Dedifferentiated amniotic fluid mesenchymal stem cell (primary cell): ENCODE data around the gene VAV1.
"Not testable (repeated sequence)": the region's sequence is repeated elsewhere in the genome, so short reads cannot be mapped to it uniquely, and the experiment has no call there.

ENCODE experiments used
- DNase-seq: peaks from one replicate; pipeline ENCODE4 v3.0.0-alpha.2; 2016; ENCODE audit errors: extremely low spot score

The VAV1 gene

DNA sequence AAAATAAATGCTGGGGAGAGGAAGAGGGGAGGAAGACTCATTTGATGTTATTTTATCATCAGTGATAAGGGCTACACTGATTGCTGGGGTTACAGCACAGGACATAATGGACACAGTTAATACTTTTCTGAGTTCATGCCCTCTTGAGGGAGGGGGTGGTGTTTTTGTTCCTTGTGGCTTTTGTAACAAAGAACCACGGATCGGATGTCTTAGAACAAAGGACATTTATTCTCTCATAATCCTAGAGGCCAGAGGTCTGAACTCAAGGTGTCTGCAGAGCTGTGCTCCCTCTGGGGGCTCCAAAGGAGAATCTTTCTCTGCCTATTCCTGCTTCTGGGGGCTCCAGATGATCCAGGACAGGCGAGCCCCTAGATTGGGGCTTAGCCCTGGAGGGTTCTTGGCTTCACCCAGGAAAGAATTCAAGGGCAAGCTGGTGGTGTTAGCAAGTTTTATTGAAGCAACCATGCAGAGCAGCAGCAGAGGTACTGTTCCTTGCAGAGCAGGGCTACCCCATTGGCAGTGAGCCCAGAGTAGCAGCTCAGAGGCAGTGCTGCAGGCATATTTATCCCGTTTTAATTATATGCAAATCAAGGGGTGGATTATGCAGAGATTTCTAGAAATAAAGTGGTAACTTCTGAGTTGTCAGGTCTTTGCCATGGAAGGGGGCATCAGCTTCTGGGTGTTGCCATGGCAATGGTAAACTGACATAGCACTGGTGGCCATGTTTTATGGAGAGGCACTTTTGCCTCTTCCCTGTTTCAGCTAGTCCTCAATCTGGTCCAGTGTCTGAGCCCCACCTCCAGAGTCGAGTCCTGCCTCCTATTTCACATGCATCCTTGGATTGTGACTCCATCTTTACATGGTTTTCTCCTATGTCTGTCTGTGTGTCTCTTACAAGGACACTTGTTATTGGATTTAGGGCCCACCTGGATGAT lies 18.0 kb downstream of the VAV1 start:
- DNase-seq: no peak

DNA sequence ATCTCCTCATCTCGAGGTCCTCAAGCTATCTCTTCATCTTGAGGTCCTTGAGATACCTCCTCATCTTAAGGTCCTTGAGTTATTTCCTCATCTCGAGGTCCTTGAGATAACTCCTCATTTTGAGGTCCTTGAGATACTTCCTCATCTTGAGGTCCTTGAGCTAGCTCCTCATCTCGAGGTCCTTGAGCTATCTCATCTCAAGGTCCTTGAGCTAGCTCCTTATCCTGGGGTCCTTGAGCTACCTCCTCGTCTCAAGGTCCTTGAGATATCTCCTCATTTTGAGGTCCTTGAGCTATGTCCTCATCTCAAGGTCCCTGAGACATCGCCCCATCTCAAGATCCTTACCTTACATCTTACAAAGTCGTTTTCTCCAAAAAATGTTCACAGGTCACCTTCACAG lies 18.7 kb downstream of the VAV1 start:
- no peak for DNase-seq

DNA sequence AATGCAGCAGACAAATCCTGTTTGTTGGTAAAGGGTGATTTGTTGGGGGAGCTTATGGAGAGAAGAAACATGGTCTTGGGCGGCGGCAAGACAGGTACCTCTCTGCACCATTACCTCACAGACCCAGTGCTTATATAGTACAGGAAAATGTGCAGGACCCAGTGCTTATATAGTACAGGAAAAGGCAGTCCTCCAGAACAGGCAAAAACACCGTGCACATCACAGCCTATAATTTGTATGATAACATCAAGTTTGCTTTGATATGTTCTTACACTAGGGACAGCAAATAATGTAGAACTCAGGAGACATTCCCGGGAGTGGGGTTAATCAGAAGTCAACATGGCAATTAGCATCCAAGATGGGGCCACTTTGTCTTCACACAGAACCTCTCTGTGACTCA lies 20.9 kb downstream of the VAV1 start:
- no peak for DNase-seq

DNA sequence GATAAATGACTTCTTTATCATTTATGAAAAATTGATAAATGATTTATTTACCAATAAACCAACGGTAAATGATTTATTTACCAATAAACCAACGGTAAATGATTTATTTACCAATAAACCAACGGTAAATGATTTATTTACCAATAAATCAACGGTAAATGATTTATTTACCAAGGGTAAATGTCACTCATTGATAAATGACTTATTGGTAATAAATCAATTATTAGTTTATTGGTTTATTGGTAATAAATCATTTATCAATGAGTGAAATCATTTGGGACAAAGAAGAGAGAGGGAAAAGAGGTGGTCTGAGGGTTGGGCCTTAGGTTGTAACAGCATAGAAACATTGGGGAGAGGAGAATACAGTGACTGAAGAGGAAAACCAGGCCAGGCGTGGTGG lies 21.5 kb downstream of the VAV1 start:
- DNase-seq: no peak

DNA sequence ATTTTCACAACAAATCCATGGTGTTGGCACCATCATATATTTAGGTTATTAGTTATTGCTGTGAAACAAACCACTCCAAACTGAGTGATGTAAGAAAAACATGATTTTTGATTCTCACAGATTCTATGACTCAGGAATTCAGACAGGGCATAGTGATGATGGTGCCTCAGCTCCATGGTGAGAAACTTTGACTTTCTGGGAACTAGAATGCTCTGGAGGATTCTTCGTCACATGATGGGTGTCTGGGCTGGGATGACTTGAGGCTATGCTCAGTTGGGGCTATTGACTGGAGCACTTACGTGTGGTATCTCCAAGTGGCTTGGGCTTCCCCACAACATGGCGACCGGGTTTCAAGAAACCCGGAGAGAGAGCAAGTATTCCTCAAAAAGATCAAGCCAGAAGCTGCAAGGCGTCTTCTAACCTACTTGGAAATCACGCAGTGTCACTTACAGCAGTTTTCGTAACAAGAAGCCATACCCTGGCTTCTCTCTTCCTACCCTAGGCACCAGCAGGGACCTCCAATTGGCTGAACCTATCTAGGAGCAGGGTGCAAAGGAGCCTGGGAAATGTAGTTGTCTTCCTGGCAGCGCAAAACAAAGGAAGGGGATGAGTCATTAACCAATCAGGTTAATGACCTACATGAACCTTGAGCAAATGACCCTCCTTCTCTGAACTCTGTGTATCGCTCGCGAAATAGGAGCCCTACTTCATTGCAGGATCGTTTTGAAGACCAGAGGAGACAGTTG lies 22.4 kb downstream of the VAV1 start:
- no peak for DNase-seq

DNA sequence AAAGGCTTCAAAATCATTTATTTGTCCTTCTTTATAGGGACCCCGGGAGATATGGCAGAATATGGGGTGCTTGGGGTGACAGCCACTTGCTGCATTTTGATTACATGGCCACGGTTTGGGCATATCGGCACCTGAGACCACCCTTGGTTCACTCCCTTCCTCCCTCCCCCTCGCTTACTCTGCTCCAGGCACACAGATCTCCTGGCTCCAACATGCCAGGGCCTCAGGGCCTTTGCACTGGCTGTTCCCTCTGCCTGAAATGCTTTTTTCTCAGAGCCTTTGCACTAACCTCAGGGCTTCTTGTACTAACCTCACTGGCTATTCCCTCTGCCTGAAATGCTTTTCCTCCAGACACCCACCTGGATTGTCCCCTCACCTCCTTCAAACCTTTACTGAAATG lies 23.8 kb downstream of the VAV1 start:
- DNase-seq: no peak

DNA sequence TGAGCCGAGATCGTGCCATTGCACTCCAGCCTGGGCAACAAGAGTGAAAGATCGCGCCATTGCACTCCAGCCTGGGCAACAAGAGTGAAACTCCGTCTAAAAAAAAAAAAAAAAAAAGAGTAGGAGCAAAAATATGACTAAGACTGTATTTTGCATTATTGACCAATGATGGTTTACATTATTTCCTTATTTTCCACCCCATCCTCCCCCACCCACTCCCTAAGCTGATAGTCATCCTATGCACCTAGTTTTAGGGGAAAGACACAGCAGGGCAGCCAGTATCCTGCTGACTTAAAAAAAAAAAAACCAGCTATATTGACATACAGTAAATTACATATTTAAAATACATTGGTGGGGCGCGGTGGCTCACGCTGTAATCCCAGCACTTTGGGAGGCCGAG lies 25.1 kb downstream of the VAV1 start:
- no peak for DNase-seq

DNA sequence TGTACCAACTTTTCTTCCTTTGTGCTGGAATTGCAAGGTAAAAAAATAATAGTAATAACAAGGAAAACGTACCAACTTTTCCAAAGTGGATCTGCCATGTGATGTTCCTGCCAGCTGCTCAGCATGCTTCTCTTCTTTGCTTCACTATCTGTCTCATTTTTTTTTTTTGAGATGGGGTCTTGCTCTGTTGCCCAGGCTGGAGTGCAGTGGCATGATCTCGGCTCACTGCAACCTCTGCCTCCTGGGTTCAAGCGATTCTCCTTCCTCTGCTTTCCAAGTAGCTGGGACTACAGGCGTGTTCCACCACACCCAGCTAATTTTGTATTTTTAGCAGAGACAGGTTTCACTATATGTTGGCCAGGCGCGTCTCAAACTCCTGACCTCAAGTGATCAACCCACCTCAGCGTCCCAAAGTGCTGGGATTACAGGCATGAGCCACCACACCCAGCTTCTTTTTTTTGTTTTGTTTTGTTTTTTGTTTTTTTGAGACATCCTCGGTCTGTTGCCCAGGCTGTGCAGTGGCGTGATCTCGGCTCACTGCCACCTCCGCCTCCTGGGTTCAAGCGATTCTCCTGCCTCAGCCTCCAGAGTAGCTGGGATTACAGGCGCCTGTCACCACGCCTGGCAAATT lies 27.8 kb downstream of the VAV1 start:
- not testable (repeated sequence) for DNase-seq

DNA sequence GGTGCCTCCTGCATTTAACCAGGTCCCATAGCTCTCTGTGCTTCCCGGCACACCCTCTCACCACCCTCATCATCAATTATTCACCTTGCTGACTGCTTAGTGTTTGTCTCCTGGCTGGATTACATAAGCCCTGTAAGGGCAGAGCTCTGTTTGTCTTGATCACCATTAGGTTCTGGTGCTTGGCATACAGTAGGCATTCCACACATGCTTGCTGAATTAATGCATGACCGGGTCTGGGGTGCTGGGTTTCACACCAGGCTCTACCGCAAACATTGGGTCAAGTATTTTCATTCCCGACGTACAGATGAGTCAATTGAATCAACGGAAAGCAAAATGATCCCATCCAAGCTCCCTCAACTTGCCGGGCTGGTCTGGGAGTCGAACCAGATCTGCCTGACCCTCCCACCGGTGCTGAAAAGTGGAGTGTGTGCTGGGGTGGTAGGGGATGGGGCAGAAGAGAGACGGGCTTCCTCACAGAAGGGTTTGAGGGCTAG lies 28.5 kb downstream of the VAV1 start:
- no peak for DNase-seq

DNA sequence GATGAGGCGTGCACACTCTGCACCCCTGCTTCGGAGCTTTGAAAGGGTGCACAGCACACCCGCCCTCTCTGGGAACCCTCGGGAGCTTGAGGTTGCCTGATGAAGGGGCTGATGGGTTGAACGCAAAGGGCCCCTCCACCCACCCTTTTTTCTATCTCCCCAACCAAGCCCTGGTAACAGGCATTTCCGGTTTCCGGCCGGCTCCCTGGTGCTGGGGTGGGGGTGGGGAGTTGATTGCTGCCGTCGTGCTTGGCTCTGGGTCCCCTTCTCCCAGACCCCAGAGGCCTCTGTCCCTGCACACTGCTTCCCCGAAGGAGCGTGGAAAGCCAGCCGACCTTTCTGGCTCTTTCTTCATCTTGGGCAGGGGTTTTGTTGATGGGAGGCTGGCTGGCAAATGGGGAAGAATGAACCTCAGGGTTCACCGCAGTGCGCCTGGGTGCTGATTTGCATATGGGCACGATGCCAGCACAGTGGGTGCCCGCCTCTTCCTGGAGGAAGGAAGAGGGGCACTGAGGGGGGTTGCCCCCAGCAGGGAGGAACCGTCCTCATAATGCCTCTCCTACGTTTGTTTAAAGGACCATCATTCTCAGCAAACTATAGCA lies 29.1 kb downstream of the VAV1 start:
- DNase-seq: no peak

DNA sequence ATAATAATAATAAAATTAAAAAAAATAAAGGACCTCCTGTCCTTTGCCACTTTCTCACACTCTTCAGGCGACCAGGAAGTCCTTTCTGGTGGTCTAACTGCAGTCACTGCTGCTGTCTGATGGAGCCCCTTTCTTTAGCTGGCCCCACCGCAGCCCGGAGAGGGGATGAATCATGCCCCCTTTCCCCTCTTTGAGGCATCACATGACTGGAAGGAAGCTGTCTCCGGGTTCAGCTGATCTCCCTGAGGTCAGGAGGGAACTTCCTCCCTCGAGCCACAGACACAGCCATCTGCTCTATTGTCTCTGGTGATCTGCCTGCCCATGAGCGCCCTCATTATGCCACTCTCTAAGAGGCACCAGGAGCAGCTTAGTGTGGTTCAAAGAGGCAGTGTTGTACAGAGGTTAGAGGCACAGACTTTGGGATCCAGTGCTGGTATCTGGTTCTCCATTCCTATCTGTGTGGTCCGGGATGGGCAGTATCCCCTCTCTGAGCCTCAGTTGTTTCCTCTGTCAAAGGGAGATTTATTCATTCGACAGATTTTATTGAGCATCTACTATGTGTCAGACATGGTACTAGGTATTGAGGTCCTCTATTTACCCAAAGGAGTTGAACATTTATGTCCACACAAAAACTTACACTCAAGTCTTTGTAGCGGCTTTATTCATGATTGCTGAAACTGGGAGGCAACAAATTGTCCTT lies 30.0 kb downstream of the VAV1 start:
- DNase-seq: no peak

DNA sequence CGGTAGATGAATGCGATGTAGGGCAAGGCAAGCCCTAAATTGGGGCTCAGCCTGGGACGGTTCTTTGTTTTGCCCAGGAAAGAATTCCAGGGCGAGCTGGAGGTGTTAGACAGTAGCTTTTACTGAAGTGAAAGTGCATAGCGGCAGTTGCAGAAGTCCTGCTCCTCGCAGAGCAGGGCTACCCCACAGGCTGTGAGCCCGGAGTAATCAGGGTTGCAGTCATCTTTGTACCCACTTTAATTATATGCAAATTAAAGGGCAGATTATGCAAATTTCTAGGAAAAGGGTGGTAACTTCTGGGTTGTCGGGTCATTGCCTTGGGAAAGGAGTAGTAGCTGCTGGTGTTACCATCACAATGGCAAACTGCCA lies 30.5 kb downstream of the VAV1 start:
- no peak for DNase-seq

DNA sequence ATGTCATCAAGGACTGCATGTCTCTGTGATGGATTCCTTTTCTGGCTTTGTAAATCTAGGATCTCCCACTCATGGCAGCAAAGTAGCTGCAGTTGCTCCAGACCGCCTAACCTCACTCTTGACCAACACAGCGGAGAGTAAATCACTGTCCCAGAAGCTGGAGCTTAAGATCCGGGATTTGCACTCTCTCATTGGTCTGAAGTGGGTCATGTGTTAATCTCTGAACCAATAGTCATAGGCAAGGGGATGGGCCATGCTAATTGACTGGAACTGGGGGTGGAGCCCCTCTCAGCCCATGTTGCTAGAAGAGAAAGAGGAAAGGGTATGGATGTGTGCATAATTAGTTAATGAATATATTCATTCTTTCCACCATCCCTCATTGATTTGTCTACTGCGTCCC lies 34.0 kb downstream of the VAV1 start:
- no peak for DNase-seq

DNA sequence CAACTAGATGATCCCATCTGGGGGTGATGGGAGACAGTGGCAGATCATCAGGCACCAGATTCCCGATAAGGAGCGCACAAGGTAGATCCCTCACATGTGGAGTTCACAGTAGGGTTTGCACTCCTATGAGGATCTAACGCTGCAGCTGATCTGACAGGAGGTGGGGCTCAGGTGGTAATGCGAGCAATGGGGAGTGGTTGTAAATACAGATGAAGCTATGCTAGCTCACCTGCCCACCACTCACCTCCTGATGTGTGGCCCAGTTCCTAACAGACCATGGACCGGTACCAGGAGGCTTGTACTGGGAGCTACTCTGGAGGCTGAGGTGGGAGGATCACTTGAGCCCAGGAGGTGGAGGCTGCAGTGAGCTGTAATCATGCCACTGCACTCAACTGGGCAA lies 34.8 kb downstream of the VAV1 start:
- DNase-seq: no peak

DNA sequence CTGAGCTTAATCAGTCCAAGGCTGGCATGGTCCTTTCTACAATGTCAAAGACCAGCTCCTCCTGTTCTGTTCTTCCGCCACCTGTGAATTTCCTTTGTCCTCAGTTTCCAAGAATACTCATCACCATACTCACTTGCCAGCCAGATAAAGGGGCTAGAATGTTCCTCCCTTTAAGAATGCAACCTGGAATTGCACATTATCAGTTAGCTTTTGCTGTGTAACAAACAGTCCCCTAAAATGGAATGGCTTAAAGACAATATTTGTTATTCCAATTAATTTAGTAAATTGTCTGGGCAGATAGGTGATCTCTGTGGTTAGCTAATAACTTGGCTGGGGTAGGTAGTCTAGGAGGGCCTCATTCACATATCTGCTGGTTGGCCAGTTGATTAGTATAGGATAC lies 36.0 kb downstream of the VAV1 start:
- DNase-seq: no peak

DNA sequence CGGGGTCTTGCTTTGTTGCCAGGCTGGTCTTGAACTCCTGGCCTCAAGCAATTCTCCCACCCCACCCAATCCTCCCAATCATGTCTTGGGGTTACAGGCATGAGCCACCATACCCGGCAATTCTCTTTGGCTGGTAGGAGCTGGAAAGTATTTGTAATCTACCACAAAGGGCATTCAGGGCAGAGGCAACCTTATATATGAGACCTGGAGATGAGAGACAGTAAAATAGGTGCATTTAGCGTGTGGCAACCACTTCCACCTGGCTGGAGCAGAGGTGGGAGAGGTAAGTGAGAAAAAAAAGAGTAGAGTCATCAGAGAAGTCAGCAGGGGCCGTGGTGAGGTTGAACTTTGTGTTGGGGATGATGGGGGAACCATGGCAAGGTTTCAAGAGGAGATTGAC lies 36.8 kb downstream of the VAV1 start:
- DNase-seq: no peak

DNA sequence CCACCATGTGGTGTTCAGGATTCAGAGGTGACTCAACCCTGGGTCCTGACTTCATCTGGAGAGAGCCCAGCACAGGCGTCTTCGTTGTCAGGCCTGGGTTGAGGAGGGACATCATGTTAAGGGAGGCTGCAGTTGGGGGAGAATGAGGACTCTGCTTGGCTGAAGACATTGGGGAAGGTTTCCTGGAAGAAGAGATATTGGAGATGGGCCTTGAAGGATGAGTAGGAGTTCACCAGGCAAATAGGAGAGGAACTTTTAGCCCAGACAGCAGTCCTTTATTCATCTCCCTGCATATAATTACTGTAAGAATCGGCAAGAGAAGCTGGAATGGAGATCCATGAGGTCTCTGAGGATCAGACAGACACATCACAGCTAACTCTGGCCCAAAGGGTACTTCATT lies 38.9 kb downstream of the VAV1 start:
- DNase-seq: no peak

DNA sequence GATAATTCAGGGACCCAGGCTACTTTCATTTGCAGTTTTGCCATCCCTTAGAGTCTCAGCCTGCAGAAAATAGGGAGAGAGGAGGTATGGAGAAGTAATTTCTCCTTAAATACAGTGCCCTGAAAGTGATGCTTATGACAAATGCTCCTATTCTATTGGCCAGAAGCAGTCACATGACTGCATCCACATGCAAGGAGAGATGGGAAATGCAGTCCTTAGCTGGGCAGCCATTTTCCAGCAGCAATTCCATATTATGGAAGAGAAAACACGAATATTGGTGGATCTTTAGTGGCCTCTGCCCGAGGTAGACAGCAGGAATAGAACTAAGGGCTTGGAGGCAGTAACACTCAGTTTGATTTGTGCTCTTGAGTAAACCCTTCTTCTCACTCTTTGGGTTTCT lies 39.4 kb downstream of the VAV1 start:
- DNase-seq: peak; percentile 38

DNA sequence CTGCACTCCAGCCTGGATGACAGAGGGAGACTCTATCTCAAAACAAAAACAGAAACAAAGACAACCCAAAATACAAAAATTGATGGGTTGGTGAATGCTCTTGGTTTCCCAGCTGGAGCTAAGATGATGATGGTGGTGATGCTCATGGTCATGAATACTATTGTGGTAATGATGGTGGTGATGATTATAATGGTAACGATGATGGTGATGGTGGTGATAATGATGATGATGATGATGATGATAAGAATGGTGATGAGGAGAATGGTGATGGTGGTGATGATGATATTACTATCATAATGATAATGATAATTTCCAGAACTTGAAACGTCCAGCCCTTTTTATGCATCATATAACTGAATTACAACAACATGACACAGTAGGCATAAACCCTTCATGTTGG lies 40.1 kb downstream of the VAV1 start:
- no peak for DNase-seq

DNA sequence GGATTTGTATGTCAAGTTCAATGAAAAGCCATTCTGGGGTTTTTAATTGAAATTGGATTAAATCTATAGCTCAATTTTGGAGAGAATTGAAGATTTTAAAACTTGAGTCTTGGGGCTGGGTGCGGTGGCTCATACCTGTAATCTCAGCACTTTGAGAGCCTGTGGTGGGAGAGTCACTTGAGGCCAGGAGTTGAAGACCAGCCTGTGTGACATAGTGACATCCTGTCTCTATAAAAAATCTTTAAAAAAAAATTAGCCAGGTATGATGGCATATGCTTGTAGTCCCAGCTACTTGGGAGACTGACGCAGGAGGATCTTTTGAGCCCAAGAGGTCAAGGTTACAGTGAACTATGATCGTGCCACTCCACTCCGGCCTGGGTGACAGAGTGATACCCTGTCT lies 41.2 kb downstream of the VAV1 start:
- no peak for DNase-seq

DNA sequence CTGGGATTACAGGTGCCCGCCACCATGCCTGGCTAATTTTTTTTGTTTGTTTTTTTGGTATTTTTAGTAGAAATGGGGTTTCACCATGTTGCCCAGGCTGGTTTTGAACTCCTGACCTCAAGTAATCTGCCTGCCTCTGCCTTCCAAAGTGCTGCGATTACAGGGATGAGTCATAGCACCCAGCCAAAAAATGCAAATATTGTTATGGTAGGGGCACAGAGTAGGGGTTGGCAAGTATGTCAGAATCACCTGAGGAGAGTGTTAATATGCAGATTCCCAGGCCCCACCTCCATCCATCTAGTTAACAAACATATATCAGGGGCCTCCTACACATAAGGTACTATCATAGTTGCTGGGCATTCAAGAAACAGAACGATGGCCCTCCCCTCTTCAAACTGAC lies 44.7 kb downstream of the VAV1 start:
- no peak for DNase-seq

DNA sequence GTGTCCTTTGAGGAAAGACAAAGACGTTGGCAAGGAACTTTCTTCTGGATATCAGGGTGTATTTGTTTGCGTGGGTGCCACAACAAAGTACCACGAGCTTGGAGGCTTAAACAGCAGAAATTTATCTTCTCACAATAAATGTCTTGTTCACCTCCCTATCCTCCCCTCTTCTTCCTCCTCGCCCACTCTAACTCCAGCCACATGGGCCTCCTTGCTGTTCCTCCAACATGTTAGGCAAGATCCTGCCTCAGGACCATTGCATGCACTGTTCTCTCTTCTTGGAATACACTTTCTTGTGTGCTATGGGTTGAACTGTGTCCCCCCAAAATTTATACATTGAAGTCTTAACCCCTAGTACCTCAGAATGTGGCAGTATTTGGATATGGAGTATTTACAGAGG lies 45.7 kb downstream of the VAV1 start:
- DNase-seq: no peak
